ENCODE data around the gene ATL2.
"Not testable (repeated sequence)": the region's sequence is repeated elsewhere in the genome, so short reads cannot be mapped to it uniquely, and the experiment has no call there.

ATL2 gene

GRCh38 chr2:38322224-38322914, 54.7 kb downstream of the ATL2 start:
- DNase-seq, result no peak

DNA sequence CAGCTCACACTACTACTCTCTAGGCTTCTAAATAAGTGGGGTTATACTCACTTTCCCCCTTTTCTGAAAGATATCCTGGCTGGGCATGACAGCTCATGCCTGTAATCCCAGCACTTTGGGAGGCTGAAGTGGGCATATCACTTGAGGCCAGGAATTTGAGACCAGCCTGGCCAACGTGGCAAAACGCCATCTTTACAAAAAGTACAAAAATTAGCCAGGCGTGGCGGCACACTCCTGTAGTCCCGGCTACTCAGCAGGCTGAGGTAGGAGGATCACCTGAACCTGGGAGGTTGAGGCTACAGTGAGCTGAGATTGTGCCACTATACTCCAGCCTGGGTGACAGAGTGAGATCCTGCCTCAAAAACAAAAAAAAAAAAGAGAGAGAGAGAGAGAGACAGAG, 57.8 kb downstream of the ATL2 start:
- not testable (repeated sequence) for DNase-seq

GRCh38 chr2:38317725-38318124, 59.3 kb downstream of the ATL2 start:
- DNase-seq, result no peak

GRCh38 chr2:38315707-38316333, 61.3 kb downstream of the ATL2 start:
- DNase-seq, result peak; percentile 20

DNA sequence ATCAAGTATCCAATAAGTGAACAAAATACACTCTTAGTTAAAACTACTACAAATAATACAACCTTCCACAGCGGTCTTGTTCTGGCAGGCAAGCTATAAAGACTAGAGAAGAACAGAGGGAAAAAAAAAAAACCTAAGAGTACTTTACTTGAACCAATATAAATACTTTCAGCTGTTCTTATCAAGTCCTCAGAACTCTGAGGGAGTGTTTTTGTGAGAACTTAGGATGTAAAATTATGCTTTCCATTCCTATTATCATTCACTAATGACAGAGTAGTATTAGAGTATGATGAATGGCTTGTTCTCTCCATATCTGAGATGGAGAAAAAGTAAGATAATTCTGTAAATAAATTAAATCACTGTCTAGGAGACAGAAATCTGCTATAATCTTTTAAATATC, 68.3 kb downstream of the ATL2 start:
- DNase-seq, result no peak

DNA sequence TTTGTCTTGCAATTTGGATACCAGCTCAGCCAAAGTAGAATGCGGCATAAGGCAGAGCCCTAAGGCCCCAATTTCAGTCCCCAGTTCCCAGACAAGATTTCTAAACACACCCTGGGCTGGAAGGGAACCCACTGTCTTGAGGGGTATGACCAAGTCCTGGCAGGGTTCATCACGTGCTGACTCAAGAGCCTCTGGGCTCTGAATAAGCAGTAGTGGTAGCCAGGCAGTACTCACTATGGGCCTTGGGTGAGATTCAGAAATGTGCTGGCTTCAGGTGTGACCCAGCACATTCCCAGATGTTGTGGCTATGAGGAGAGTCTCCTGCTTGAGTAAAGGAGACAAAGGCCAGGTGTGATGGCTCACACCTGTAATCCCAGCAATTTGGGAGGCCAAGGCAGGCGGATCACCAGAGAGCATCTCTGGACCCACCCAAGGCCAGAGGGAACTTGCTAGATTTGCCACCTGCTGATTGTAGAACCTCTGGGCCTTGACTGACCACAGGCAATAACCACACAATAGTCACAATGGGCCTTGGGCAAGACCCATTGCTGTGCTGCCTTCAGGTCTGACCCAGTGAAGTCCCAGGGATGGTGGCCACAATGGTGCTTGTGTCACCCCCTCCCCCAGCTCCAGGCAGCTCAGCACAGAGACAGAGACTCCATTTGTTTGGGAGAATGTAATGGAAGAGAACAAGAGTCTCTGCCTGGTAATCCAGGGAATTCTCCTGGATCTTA, 74.9 kb downstream of the ATL2 start:
- no peak for DNase-seq

GRCh38 chr2:38301340-38301968, 75.6 kb downstream of the ATL2 start:
- no peak for DNase-seq

DNA sequence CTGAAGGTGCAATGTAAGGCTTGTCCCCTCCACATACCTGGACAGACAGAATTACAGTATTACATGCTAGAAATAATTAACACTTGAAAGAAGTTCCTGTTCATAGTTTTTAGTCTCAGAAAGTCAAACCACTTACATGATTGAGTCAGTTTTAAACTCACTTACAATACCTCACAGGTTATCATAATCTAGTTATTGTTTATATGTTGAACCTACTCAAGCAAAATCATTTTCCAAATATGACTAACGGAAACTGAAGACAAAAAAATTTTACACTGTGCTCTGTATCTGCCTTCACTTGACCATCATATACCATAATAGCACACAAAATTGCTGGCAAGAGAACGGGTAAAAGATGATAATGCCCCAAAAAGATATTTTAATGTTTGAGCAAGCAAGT, 78.5 kb downstream of the ATL2 start:
- no peak for DNase-seq

DNA sequence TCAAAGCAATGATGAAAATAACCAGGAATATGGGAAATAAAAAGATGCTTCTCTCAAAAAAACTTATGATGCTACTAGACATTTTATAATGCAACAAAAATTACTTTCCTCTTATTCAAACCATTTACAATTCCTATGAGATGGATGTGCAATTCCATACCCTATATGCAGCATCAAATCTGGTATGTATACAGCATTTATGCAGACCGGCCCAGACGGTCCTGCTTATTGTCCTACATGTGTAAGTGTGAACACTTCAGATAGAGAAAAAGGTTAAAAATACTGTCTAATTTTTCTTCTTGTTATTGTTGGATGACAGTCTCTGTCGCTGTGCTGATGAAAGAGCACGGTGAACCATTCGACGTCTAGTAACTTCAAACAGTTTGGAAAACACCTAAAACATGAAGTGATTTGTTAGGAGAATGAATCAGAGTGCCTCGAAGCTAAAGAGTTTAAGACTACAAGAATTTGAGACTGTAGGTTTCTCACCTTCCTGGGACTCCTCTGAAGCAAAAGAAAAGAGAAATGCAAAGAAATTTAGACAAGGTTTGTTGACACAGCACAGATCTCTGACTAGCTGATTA, 80.8 kb downstream of the ATL2 start:
- DNase-seq, result no peak

DNA sequence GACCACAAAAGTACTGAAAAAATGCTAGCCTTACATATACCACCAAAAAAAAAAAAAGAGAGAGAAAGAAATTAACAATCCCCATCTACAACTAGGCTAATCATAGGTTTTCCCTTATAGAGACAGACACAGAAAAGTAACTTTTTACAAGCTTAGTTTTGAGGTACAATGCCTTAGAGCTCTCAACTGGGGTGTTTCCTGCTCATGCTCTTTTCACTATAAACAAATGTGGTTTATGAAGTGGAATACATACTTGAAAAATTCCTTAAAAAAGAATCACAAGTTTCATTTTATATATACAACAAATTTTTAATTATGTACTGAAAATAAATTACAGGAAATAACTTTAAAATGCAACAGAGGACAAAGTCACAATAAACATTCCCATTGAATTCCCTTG, 82.5 kb downstream of the ATL2 start:
- DNase-seq, result no peak

DNA sequence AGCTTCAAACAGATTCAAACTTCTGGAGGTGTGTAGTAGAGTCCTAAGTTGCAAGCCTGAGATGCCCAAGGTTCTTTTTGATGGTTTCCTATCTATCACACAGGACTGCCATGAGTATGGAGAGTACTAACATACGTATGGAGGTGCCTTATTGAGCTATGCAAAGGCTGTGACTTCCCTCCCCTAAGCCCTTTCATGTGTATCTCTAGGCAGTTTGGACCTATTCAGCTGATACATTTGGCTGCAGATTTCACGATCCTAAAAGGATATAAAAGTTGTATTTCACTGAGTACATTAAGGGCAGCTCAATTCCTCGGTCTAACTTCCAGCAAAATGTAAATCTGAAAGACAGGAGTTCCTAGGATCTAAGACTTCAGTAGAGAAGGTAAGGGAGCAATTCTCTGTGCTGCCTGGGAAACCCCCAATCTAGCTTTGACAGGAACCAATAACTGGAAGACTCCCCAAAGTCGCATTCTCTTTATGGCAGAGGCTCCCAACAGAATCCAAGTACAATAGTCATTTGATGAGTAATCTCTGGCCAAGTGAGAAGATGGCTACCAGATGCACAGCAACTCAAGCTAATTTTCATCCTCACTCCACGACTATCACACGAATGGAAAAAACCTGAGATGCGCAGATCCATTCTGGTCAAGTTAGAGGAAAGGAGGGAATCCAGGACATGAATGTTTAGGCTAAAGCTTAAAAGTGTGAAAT, 83.8 kb downstream of the ATL2 start:
- DNase-seq, result no peak

DNA sequence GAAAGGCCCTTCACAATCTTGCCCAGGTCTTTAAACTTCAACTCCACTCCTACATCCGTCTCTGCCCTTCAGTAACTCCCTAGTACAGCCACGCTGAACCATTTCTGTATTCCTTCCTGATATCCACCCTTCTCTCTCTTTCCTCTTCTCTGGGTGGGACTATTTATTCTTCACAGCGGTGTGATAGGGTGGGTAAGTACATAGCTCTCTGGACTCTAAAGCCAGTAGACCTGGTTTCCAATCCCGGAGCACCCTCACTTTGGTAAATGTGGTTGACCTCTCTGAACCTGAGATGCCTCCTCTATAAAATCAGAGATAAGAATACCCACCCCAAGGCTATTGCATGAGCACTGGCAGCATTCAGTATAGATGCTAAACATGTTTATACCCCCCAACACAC, 86.7 kb downstream of the ATL2 start:
- DNase-seq, result no peak

DNA sequence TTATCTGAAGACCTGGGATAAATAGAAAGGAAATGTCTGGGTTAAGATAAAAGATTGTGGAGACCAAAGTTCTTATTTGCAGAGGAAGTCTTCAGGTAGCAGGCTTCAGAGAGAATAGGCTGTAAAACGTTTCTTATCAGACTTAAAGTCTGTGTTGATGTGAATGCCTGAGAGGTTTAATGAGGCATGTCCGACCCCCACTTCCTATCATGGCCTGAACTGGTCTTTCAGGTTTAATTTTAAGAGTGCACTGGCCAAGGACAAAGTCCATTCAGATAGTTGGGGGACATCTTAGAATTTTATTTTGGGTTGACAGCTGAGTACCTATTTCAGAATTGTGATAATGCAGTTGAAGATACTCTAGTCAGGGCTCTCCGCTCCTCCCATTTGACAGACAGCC, 92.1 kb downstream of the ATL2 start:
- DNase-seq, result no peak

DNA sequence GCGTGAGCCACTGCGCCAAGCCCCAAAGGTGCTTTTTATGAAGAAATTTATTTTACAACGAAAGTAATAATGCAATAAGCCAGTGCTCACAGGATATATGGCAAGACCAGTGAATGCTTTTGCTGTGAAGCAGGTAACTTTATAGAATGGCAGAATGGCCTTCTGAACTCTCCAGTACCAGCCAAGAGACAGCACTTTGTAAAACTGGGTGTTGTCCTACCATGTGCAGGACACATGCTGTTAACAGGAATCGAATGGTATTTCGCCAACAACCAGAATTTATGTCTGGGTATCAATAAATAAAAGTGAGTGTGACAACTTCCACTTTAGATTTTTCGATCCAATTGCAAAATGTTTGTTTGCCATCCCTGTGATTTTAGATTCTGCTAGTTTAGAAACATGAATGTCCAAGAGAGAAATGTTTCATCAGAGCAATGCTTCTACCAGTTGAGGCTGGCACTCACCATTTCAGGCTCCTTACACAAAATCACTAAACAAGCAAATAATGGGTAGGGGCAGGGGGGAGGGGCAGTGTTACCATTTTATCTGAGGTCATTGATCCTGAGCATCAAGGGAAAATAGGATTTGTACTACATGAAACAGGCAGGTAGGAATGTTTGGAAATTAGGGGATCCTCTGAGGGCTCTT, 95.9 kb downstream of the ATL2 start:
- DNase-seq, result no peak

- DNase-seq, result no peak
Measured at GRCh38 chr2:38279201-38279600, 97.9 kb downstream of the ATL2 start.

DNA sequence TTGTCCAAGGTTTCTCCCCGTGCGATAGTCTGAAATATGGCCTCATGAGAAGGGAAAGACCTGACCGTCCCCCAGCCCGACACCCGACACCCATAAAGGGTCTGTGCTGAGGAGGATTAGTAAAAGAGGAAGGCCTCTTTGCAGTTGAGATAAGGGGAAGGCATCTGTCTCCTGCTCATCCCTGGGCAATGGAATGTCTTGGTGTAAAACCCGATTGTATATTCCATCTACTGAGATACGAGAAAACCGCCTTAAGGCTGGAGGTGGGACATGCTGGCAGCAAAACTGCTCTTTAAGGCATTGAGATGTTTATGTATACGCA, 99.0 kb downstream of the ATL2 start:
- not testable (repeated sequence) for DNase-seq

- DNase-seq, result peak; percentile 11
Measured at GRCh38 chr2:38277245-38278116, 99.6 kb downstream of the ATL2 start.

GRCh38 chr2:38274286-38275276, 102.5 kb downstream of the ATL2 start:
- peak; percentile 50 for DNase-seq

DNA sequence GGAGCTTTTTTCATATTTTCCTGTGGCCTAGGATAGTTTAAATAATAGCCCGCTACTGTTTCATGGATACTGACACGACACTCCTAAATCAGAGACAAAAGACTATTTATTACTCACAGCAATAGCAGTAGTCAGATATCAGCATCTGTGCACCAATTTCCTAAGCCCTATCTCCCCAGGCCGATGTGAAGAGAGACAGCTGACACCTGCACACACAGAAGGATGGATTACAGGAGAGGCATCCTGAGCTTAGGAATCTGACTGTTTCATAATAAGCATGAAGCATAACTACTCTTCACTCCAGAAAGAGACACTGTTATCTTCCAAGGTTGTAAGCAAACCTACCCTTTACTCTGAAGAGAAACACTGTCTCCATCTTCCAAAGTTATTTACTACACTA, 105.4 kb downstream of the ATL2 start:
- DNase-seq, result no peak

DNA sequence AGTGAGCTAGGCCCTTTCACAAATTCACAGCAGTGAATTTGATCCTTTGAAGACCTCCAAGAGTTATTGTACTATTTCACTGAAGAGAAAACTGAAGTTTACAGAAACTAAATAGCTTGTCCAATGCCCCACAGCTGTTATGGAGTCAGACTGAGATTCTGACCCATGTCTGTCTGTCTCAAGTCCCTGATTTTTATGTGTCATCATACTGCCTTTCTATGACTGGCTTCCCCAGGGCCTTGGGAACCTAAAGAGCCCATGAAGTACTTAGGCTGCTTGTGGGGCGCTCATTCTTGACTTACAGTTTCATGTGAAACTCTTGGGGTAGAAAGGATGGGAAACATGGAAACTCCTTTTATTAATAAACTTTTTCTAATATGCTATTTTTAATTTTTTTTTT, 107.7 kb downstream of the ATL2 start:
- no peak for DNase-seq
